Measurements from ENCODE around the gene GSTCD. TPM values are rescaled to one million over a fixed set of nuclear protein-coding genes. Genes with fewer than 3 reads are reported as not detected.
"Not testable (repeated sequence)": the region's sequence is repeated elsewhere in the genome, so short reads cannot be mapped to it uniquely, and the experiment has no call there.

GSTCD gene
- polyA plus RNA-seq, 1 experiment: 4.6 TPM

GRCh38 chr4:105851196-105851595 is 142.6 kb downstream of the GSTCD start:
- Histone ChIP-seq H3K27me3 (ENCODE audit: control insufficient read depth, insufficient read depth, low read length) (no peaks in the 10 kb centered on the region), H3K36me3 (ENCODE audit: control insufficient read depth, insufficient read depth, low read length) (no peaks in the 10 kb centered on the region), H3K4me3 (ENCODE audit: low read depth, low read length) (no peak overlapping the region)
- TF ChIP-seq CTCF (IDR thresholded peaks at IDR 0.05; ENCODE audit: insufficient read depth, low read depth, low read length): no peak
- CTCF ChIA-PET: no interaction called here
- no peak for DNase-seq (ENCODE audit: low read depth)
- POLR2A ChIA-PET: no interaction called here

GRCh38 chr4:105852230-105852629 is 143.6 kb downstream of the GSTCD start:
- H3K4me3 ChIP-seq (ENCODE audit: low read depth, low read length); H3K36me3 ChIP-seq (ENCODE audit: control insufficient read depth, insufficient read depth, low read length); POLR2A ChIA-PET; H3K27me3 ChIP-seq (ENCODE audit: control insufficient read depth, insufficient read depth, low read length); CTCF ChIA-PET; DNase-seq (ENCODE audit: low read depth): not testable (repeated sequence)

DNA sequence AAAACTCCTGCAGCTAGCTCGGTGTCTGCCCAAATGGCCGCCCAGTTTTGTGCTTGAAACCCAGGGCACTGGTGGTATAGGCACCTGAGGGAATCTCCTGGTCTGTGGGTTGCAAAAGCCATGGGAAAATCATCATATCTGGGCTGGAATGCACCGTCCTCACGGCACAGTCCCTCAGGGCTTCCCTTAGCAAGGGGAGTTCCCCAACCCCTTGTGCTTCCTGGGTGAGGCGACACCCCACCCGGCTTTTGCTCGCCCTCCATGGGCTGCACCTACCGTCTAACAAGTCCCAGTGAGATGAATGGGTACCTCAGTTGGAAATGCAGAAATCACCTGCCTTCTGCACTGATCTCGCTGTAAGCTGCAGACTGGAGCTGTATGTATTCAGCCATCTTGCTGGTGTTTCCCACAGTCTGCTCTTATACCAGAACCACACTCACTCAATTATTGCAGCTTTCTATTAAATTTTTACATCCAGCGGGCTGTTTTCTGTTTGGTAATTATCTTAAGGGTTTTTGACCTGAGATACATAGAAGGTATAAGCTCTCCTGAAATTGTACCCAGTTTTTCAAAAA is 150.0 kb downstream of the GSTCD start:
- TF ChIP-seq CTCF (IDR thresholded peaks at IDR 0.05; ENCODE audit: insufficient read depth, low read depth, low read length): no peak
- Histone ChIP-seq H3K4me3 (ENCODE audit: low read depth, low read length) (no peak overlapping the region), H3K27me3 (ENCODE audit: control insufficient read depth, insufficient read depth, low read length) (no peaks in the 10 kb centered on the region), H3K36me3 (ENCODE audit: control insufficient read depth, insufficient read depth, low read length) (no peaks in the 10 kb centered on the region)
- ChIA-PET CTCF (interaction anchor here (0.5 kb wide), 1 partner anchor 92 kb away, joined by 3 read pairs; no protein-coding TSS in a partner anchor), POLR2A (no interaction called here)
- DNase-seq (ENCODE audit: low read depth): no peak

GRCh38 chr4:105859233-105859632 is 150.6 kb downstream of the GSTCD start:
- peak; percentile 47 for DNase-seq (ENCODE audit: low read depth)
- CTCF ChIA-PET: interaction anchor here (0.5 kb wide), 1 partner anchor 91 kb away, joined by 3 read pairs; no protein-coding TSS in a partner anchor
- no peak for TF ChIP-seq CTCF (IDR thresholded peaks at IDR 0.05; ENCODE audit: insufficient read depth, low read depth, low read length)
- no peaks in the 10 kb centered on the region for H3K36me3 ChIP-seq (ENCODE audit: control insufficient read depth, insufficient read depth, low read length)
- H3K4me3 ChIP-seq (ENCODE audit: low read depth, low read length): no peak overlapping the region
- POLR2A ChIA-PET: no interaction called here
- H3K27me3 ChIP-seq (ENCODE audit: control insufficient read depth, insufficient read depth, low read length): no peaks in the 10 kb centered on the region

- CTCF ChIA-PET: no interaction called here
- POLR2A ChIA-PET: no interaction called here
- no peaks in the 10 kb centered on the region for H3K36me3 ChIP-seq (ENCODE audit: control insufficient read depth, insufficient read depth, low read length)
- H3K27me3 ChIP-seq (ENCODE audit: control insufficient read depth, insufficient read depth, low read length): no peaks in the 10 kb centered on the region
- no peak for TF ChIP-seq CTCF (IDR thresholded peaks at IDR 0.05; ENCODE audit: insufficient read depth, low read depth, low read length)
- no peak overlapping the region for H3K4me3 ChIP-seq (ENCODE audit: low read depth, low read length)
- no peak for DNase-seq (ENCODE audit: low read depth)
Observed at GRCh38 chr4:105870963-105871362, 162.4 kb downstream of the GSTCD start.

GRCh38 chr4:105871997-105872396 is 163.4 kb downstream of the GSTCD start:
- H3K4me3 ChIP-seq (ENCODE audit: low read depth, low read length): no peak overlapping the region
- ChIA-PET POLR2A (no interaction called here), CTCF (no interaction called here)
- H3K27me3 ChIP-seq (ENCODE audit: control insufficient read depth, insufficient read depth, low read length): no peaks in the 10 kb centered on the region
- DNase-seq (ENCODE audit: low read depth): no peak
- H3K36me3 ChIP-seq (ENCODE audit: control insufficient read depth, insufficient read depth, low read length): no peaks in the 10 kb centered on the region
- TF ChIP-seq CTCF (IDR thresholded peaks at IDR 0.05; ENCODE audit: insufficient read depth, low read depth, low read length): no peak

Data from BJ (cell line).